H1 (cell line): ENCODE results near the gene TXNDC16. TPM values are rescaled to one million over a fixed set of nuclear protein-coding genes. Genes with fewer than 3 reads are reported as not detected.

ENCODE experiments used
- CTCF ChIA-PET: fragments of 300-600 bp; sonication (Branson Sonifier 250); formaldehyde crosslinking; loops from one replicate; lab custom pipeline; 2021; ENCODE audit not compliant: partially characterized antibody; lab: Charles Lee
- POLR2A ChIA-PET: fragments of 300-600 bp; sonication (Branson Sonifier 250); formaldehyde crosslinking; loops from one replicate; lab custom pipeline; 2021; ENCODE audit warnings: inconsistent platforms; ENCODE audit not compliant: partially characterized antibody; lab: Charles Lee
- DNase-seq, 2 experiments: peaks; one replicate each; pipeline versions ENCODE4 v3.0.0 to v3.0.0-alpha.2; 2010 to 2022; ENCODE audit warnings: low spot score in 2 of 2, low read depth in 1 of 2, mixed read lengths in 1 of 2
- FAIRE-seq: peaks from 2 replicates; lab custom pipeline; 2011; peaks lifted over from hg19 to GRCh38; lab: Jason Lieb, UNC
- H2AFZ ChIP-seq: 2 replicates; pipeline ENCODE4 v1.8.1; 2012; ENCODE audit warnings: low read length, inconsistent platforms
- H2AK5ac ChIP-seq: 2 replicates; pipeline ENCODE4 v1.6.1; 2013; ENCODE audit warnings: low read depth, low read length
- H2BK120ac ChIP-seq: replicated peaks from 2 replicates; pipeline ENCODE3; 2013; ENCODE audit warnings: low read depth, low read length, inconsistent platforms
- H2BK12ac ChIP-seq: 2 replicates; pipeline ENCODE4 v1.6.1; 2013; ENCODE audit warnings: low read depth, low read length
- H2BK15ac ChIP-seq: 2 replicates; pipeline ENCODE4 v1.6.1; 2013; ENCODE audit warnings: low read length
- H2BK20ac ChIP-seq: 2 replicates; pipeline ENCODE4 v1.6.1; 2013; ENCODE audit warnings: low read length
- H2BK5ac ChIP-seq: 2 replicates; pipeline ENCODE4 v1.6.1; 2013; ENCODE audit warnings: low read depth, low read length
- H3K14ac ChIP-seq: 2 replicates; pipeline ENCODE4 v1.6.1; 2013; ENCODE audit warnings: inconsistent platforms; ENCODE audit not compliant: insufficient read length
- H3K18ac ChIP-seq: 2 replicates; pipeline ENCODE4 v1.6.1; 2013; ENCODE audit warnings: low read length; ENCODE audit errors: extremely low read depth
- H3K23ac ChIP-seq: 2 replicates; pipeline ENCODE4 v1.6.1; 2013; ENCODE audit warnings: inconsistent platforms; ENCODE audit not compliant: insufficient read length
- H3K23me2 ChIP-seq: 2 replicates; pipeline ENCODE4 v1.6.1; 2013; ENCODE audit warnings: low read depth, low read length
- H3K27ac ChIP-seq: 2 replicates; pipeline ENCODE4 v1.6.1; 2011; ENCODE audit warnings: low read depth, low read length, inconsistent platforms
- H3K27me3 ChIP-seq, 4 experiments: replicated peaks in 1 of 4; 1 replicate in 1 of 4; 2 replicates in 3 of 4; pipeline versions ENCODE4 v1.6.1 to v1.8.1; 2011 to 2013; ENCODE audit warnings: low read length in 3 of 4, mild to moderate bottlenecking in 3 of 4, inconsistent platforms in 2 of 4, mixed read lengths in 2 of 4, moderate library complexity in 1 of 4; ENCODE audit not compliant: control insufficient read depth in 3 of 4, insufficient read depth in 3 of 4; ENCODE audit errors: extremely low read depth in 1 of 4
- H3K36me3 ChIP-seq, 4 experiments: 2 replicates each; pipeline versions ENCODE4 v1.6.1 to v1.8.1; 2011 to 2013; ENCODE audit warnings: mild to moderate bottlenecking in 4 of 4, low read length in 3 of 4, moderate library complexity in 2 of 4, control low read depth in 1 of 4, inconsistent platforms in 1 of 4; ENCODE audit not compliant: insufficient read depth in 4 of 4, control insufficient read depth in 2 of 4
- H3K4ac ChIP-seq: replicated peaks from 2 replicates; pipeline ENCODE3; 2013; ENCODE audit warnings: low read length, low read depth, mixed read lengths, inconsistent platforms; ENCODE audit not compliant: insufficient read length
- H3K4me1 ChIP-seq, 4 experiments: replicated peaks in 1 of 4; 1 replicate in 1 of 4; 2 replicates in 3 of 4; pipeline versions ENCODE4 v1.6.1 to v1.8.1; 2011 to 2013; ENCODE audit warnings: low read length in 3 of 4, inconsistent platforms in 2 of 4, mixed read lengths in 1 of 4; ENCODE audit not compliant: insufficient read depth in 4 of 4, control insufficient read depth in 3 of 4
- H3K4me2 ChIP-seq, 2 experiments: 2 replicates each; pipeline versions ENCODE4 v1.6.1 to v1.8.1; 2011 to 2013; ENCODE audit warnings: low read depth in 2 of 2, low read length in 2 of 2, control low read depth in 1 of 2, inconsistent platforms in 1 of 2, mild to moderate bottlenecking in 1 of 2; ENCODE audit not compliant: insufficient read depth in 1 of 2
- H3K4me3 ChIP-seq, 4 experiments: fragments of 200-600, 300-600 bp in 1 of 4; sonication (generic), shearing (Covaris generic), sonication (Bioruptor Twin) in 1 of 4; 2 replicates each; pipeline versions ENCODE4 v1.5.1 to v1.8.1; 2011 to 2016; ENCODE audit warnings: low read length in 4 of 4, low read depth in 3 of 4, control low read depth in 2 of 4, inconsistent platforms in 2 of 4, mild to moderate bottlenecking in 2 of 4, mixed read lengths in 1 of 4, moderate library complexity in 1 of 4; ENCODE audit not compliant: insufficient read depth in 2 of 4; ENCODE audit errors: extremely low read depth in 1 of 4
- H3K56ac ChIP-seq: replicated peaks from 2 replicates; pipeline ENCODE3; 2013; ENCODE audit warnings: low read depth, mild to moderate bottlenecking, mixed read lengths, low read length, inconsistent platforms; ENCODE audit not compliant: insufficient read length
- H3K79me1 ChIP-seq: 2 replicates; pipeline ENCODE4 v1.6.1; 2013; ENCODE audit warnings: low read depth, low read length, control low read depth
- H3K79me2 ChIP-seq, 2 experiments: 2 replicates each; pipeline versions ENCODE4 v1.6.1 to v1.8.1; 2012 to 2013; ENCODE audit warnings: low read length in 2 of 2, mild to moderate bottlenecking in 2 of 2, inconsistent platforms in 1 of 2; ENCODE audit not compliant: insufficient read depth in 2 of 2, control insufficient read depth in 1 of 2
- H3K9ac ChIP-seq, 4 experiments: replicated peaks in 1 of 4; 1 replicate in 1 of 4; 2 replicates in 3 of 4; pipeline versions ENCODE4 v1.6.1 to v1.8.1; 2011 to 2013; ENCODE audit warnings: low read depth in 3 of 4, low read length in 3 of 4, control low read depth in 2 of 4, mild to moderate bottlenecking in 2 of 4, moderate library complexity in 2 of 4, inconsistent platforms in 1 of 4; ENCODE audit errors: extremely low read depth in 1 of 4
- H3K9me3 ChIP-seq, 2 experiments: 2 replicates each; pipeline versions ENCODE4 v1.6.1 to v1.8.1; 2012 to 2013; ENCODE audit warnings: mild to moderate bottlenecking in 2 of 2, moderate library complexity in 2 of 2, control low read depth in 1 of 2, inconsistent platforms in 1 of 2, low read depth in 1 of 2, low read length in 1 of 2, mixed read lengths in 1 of 2; ENCODE audit not compliant: insufficient read depth in 2 of 2
- H4K20me1 ChIP-seq, 2 experiments: replicated peaks in 1 of 2; 2 replicates each; pipeline versions ENCODE3 to v1.8.1; 2011 to 2013; ENCODE audit warnings: inconsistent platforms in 2 of 2, low read length in 2 of 2, mild to moderate bottlenecking in 1 of 2; ENCODE audit not compliant: insufficient read depth in 2 of 2, control insufficient read depth in 1 of 2
- H4K5ac ChIP-seq: 2 replicates; pipeline ENCODE4 v1.6.1; 2013; ENCODE audit warnings: low read length, low read depth, mixed read lengths, inconsistent platforms; ENCODE audit not compliant: insufficient read length
- H4K8ac ChIP-seq: 2 replicates; pipeline ENCODE4 v1.8.0; 2013; ENCODE audit warnings: mild to moderate bottlenecking, moderate library complexity, low read length, inconsistent platforms; ENCODE audit not compliant: insufficient read depth; ENCODE audit errors: extremely low read depth
- H4K91ac ChIP-seq: replicated peaks from 2 replicates; pipeline ENCODE3; 2013; ENCODE audit warnings: low read length, mixed read lengths, inconsistent platforms; ENCODE audit not compliant: insufficient read length
- GTF2F1 ChIP-seq: IDR thresholded peaks from 2 replicates; pipeline ENCODE4 v1.6.1; 2012; ENCODE audit warnings: low read depth, low read length, improper control_type of control experiment, borderline replicate concordance
- MAFK ChIP-seq: IDR thresholded peaks from 2 replicates; pipeline ENCODE4 v1.6.1; 2012; ENCODE audit warnings: low read depth, mild to moderate bottlenecking, improper control_type of control experiment, low read length
- WGBS, 2 experiments: shearing (Covaris generic) in 1 of 2; methylation state at CpG; one replicate each; pipeline versions ENCODE4 v1.1.6 to v1.1.7; 2013 to 2015; ENCODE audit warnings: low lambda C conversion rate in 2 of 2, mixed read lengths in 2 of 2, inconsistent platforms in 1 of 2, low coverage in 1 of 2, missing lambda C conversion rate in 1 of 2; ENCODE audit not compliant: insufficient replicate concordance in 2 of 2, insufficient coverage in 1 of 2, insufficient read length in 1 of 2; ENCODE audit errors: extremely low coverage in 1 of 2, missing lambda C conversion rate in 1 of 2; 5-methylcytosine and 5-hydroxymethylcytosine counted together
- polyA plus RNA-seq, 7 experiments: library from polyadenylated mRNA; depleted of rRNA in 3 of 7; stranded (reverse) in 5 of 7; unstranded in 2 of 7; fragments of >200 nt in 5 of 7; fragments of 200-250 nt in 2 of 7; gene quantifications; 1 replicate in 5 of 7; 2 replicates in 1 of 7; 4 replicates in 1 of 7; pipeline versions ENCODE4 v1.2.1 to v1.2.3, GENCODE V29; 2011 to 2013; ENCODE audit warnings: missing spikeins in 2 of 7, mixed read lengths in 2 of 7
- total RNA-seq: library from RNA; stranded (reverse); fragmentation: NEBNext Ultra II Directional; extraction: Animal tissue kit (Norgen Biotek cat#: 25700); gene quantifications from 2 replicates; pipeline ENCODE4 v1.2.1, GENCODE V29; 2021

TXNDC16 gene
- total and polyA plus RNA-seq, 2 of the 8 experiments (the other 6 are each of a cell fraction or from before 2014, with no cell fraction given), result 6.7 to 14.3 TPM

DNA sequence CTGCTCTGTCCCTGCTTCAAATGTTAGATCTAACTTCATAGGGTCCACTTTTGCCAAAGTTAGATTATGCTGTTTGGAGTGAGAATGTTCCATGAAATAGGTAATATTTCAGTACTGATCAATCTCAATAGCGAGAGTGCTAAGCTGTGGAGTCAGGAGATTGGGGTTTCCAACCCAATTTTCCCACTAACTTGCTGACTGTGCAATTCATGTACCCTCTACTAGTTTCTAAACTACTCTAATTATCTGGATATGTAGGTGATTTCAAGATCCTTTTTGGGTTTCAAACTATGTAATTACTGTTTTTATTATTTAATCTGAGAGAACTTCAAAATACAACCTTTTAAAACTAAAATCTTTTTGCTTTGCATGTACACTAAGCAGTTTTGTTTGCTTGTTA lies 46.3 kb upstream of the TXNDC16 start:
- Histone ChIP-seq H2BK15ac (no peak overlapping the region), H2BK20ac (no peak overlapping the region), H3K27me3 (no peaks in the 10 kb centered on the region), H3K4ac (no peak overlapping the region), H3K79me2 (no peaks in the 10 kb centered on the region), H3K23me2 (no peaks in the 10 kb centered on the region), H3K14ac (no peak overlapping the region), H4K91ac (no peak overlapping the region), H3K27ac (no peak overlapping the region), H2AK5ac (no peak overlapping the region), H2AFZ (no peak overlapping the region), H3K23ac (no peak overlapping the region), H3K9me3 (no peaks in the 10 kb centered on the region; a peak in 1 of 4 replicates), H3K9ac (no peak overlapping the region), H3K4me2 (no peak overlapping the region), H4K20me1 (no peaks in the 10 kb centered on the region), H3K56ac (no peak overlapping the region), H2BK12ac (no peak overlapping the region)
- POLR2A ChIA-PET, result no interaction called here
- 84% methylated on average over 1 of the region's 1 CpG; no CpG with 5 or more reads in 1 of the 2 experiments for WGBS, 2 experiments
- FAIRE-seq, result no peak
- TF ChIP-seq MAFK, result peak; percentile 76
- TF ChIP-seq GTF2F1, result no peak
- TF ChIP-seq, all 59 proteins: peak for 1
- Histone ChIP-seq H3K18ac (no peak overlapping the region), H3K4me3 (no peak overlapping the region), H2BK120ac (no peak overlapping the region), H3K36me3 (no peaks in the 10 kb centered on the region), H3K4me1 (peaks cover 0 to 5% (median 0%) of the 10 kb centered on the region in 4 experiments; a peak in 4 of 7 replicates), H4K5ac (no peak overlapping the region), H2BK5ac (no peak overlapping the region), H4K8ac (no peak overlapping the region), H3K79me1 (no peaks in the 10 kb centered on the region)
- DNase-seq, result no peak
- CTCF ChIA-PET, result interaction anchor here (0.7 kb wide), 1 partner anchor 838 kb away, joined by 3 read pairs; no protein-coding TSS in a partner anchor
